HG03575 (cell line): Measurements from ENCODE around the gene ZBTB44.
"Not testable (repeated sequence)": the region's sequence is repeated elsewhere in the genome, so short reads cannot be mapped to it uniquely, and the experiment has no call there.

Experiments used
- ATAC-seq: cut with Tn5 transposase; IDR thresholded peaks from one replicate; pipeline ENCODE4 v1.9.1; 2021; ENCODE audit not compliant: unreplicated experiment, insufficient number of reproducible peaks, low FRiP score; ENCODE audit errors: extremely low read depth

ZBTB44 gene

DNA sequence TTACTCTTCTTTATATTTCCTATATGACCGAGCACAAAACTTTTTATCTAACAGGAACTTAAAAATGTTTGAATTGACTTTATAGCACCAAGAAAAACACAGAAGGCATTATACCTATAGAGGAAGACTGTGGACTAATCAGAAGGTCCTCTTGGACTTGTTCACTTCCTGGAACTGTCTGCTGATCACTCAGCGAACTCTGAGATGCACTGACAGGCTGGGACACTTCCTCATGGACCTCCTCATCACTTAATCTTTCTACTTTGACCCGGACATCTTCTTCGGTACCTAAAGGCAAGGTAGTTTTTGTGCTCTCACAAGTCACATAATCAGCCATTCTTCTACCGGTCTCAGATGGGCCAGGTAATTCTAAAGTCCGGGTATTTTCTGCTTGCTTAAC, 54.0 kb downstream of the ZBTB44 start:
- no peak for ATAC-seq

DNA sequence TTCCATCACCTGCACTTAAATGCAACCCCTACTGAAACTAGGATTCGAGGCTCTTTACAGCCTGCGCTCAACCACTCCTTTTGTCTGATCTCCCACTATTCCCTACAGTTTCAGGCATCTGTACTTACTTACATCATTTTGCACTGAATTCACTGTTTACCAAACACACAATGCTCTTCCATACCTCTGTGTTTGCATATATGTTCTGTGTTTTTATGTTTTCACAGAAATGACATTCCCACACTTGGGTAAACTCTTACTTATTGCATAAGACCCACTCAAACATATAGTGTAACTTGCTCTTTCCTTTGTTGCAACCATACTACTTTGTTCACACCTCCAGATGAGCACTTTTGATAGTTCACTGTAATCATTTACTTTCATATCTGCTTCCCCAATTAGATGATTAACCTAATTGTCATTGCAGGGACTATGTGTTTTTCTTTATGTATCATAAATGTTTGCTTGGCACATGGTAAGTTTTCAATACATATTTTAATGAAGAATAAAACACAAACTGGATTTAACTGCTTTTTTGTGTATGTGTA, 54.6 kb downstream of the ZBTB44 start:
- no peak for ATAC-seq

DNA sequence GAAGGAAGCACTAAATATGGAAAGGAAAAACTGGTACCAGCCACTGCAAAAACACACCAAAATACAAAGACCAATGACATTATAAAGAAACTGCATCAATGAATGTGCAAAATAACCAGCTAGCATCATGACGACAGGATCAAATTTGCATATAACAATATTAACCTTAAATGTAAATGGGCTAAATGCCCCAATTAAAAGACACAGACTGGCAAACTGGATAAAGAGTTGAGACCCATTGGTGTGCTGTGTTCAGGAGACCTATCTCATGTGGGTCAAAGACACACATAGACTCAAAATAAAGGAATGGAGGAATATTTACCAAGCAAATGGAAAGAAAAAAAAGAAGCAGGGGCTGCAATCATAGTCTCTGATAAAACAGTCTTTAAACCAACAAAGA, 63.0 kb downstream of the ZBTB44 start:
- ATAC-seq, result not testable (repeated sequence)

DNA sequence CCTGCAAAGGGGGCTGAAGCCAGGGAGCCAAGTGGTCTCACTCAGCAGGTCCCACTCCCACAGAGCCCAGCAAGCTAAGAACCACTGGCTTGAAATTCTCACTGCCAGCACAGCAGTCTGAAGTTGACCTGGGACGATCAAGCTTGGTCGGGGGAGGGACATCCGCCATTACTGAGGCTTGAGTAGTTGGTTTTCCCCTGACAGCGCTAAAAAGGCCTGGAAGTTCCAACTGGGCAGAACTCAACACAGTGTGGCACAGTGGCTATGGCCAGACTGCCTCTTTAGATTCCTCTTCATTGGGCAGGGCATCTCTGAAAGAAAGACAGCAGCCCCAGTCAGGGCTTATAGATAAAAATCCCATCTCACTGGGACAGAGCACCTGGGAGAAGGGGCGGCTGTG, 64.8 kb downstream of the ZBTB44 start:
- ATAC-seq, result not testable (repeated sequence)

DNA sequence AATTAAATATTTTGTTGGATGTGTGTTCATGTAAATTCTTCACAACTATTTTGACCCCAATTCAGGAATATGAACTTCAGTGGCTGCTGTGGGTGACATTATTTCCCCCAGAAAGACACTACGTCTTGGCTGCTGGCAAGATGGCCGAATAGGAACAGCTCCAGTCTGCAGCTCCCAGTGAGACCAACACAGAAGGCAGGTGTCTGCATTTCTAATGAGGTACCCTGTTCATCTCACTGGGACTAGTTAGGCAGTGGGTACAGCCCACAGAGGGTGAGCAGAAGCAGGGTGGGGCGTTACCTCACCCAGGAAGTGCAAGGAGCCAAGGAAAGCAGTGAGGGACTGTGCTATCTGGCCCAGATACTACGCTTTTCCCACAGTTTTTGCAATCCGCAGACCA, 65.3 kb downstream of the ZBTB44 start:
- ATAC-seq, result no peak

DNA sequence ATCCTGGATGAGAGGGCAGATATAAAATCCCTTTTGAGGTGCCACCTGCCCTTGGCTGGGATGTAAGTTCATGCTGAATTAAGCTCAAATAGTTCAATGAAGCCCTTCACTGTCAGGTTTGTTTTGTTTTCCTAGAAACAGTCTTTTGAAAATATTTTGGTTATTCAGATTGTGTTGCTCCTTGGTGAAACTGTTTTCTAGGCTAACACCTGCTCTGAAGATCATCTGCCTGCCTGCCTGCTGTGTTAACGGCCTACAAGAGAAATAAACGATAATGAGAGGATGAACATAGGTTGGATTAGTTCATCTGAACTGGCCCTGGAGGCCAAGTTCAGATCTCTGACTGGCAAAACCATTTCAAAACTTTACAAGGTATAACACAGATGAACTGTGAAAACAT, 67.4 kb downstream of the ZBTB44 start:
- no peak for ATAC-seq

DNA sequence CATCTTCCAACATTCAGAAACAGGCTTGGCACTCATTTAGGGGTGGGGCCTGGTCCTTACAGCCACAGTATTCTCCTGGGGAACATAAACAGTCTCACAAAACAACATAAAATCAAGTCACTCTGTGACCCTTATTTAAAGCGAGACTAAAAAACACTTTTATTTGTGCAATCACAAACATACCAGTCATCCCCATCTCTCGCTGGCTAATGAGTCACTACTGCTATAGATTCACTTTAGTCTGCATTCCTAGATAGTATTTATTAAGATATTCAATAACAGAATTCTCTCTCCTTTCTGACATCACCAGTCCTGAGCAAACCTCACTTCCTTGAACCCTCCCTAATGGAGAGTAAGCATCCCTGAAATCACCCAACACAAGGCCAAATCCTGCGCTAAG, 68.0 kb downstream of the ZBTB44 start:
- no peak for ATAC-seq

DNA sequence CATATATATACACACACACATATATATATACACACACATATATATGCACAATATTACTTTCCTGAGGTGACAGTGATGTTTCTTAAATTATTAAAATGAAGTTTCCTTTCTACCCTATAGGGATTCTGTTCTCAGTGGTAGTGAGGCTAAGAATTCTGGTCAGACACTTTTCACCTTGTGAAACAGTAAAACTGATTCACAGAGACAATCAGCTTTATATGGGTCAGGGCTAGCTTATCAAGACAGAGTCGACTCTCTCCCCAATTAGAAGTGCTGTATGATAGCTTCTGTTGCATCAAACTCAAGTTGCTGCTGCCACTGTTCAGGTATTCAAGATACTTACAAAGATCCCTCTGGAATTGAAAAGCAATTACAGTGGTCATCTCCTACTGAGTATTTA, 68.4 kb downstream of the ZBTB44 start:
- no peak for ATAC-seq

DNA sequence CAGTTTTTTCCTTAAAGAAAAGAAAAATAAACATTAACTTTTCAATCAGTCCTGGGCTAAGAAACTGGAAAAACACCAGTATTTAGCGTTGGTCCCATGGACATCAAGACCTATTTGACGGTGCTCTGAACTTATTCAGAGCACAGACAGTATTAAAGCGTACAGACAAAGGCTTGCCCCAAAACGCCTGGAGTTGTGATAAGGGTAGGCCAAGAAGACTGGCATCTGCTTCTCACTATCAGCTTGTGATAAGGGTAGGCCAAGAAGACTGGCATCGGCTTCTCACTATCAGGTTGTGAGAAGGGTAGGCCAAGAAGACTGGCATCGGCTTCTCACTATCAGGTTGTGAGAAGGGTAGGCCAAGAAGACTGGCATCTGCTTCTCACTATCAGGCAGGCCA, 69.3 kb downstream of the ZBTB44 start:
- ATAC-seq, result not testable (repeated sequence)

DNA sequence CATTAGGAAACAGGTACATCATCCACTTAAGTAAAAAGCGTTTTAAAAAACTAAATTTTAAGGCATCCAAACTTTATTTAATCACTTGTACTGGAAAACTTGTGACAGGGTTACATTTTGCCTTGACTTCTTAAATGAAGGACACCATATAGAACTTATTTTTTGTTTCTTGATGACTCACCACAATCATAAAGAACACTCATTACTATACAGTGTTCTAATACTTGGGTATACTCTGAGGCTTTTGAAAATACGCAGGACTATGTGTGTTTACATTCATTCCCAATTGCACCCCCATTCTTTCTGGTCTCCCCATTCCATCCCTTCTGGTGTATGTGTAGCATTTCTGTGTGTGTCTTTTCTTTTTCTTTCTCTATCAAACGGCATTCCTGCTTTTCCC, 69.9 kb downstream of the ZBTB44 start:
- no peak for ATAC-seq

DNA sequence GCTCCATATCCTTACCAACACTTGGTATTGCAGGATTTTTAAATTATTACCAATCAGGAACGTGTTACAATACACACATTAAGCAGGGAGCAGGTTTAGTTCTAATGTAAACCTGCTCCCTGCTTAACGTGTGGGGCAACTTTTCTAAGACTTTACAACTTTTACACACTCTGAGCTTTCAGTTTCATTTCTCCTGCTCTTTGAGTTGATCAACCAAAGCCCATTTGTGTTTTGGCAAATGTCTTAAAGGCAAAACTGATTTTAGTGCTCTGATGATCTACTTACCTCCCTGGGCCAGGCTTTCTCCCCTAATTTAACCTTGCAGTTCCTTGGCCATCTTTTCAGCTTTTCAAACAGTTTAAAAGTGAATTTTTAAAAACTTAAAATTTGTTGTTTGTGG, 70.9 kb downstream of the ZBTB44 start:
- peak; percentile 48 for ATAC-seq

DNA sequence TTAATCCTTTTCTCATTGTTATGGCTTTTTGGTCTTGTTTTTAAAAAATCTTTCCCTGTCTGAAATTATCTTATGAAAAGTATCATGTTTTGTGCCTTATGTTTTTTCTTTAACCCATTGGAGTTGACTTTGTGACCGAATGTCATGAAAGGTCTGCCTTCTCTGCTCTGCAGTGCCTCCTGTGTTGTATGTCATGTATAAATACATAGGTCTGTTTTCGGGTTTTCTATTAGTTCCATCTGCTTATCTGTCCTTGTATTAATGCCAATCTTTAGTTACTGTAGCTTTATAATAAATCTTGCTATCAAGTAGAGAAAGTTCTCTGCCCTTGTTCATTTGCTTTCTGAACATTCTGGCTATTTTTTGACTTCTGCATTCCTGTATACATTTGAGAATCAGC, 73.0 kb downstream of the ZBTB44 start:
- no peak for ATAC-seq

DNA sequence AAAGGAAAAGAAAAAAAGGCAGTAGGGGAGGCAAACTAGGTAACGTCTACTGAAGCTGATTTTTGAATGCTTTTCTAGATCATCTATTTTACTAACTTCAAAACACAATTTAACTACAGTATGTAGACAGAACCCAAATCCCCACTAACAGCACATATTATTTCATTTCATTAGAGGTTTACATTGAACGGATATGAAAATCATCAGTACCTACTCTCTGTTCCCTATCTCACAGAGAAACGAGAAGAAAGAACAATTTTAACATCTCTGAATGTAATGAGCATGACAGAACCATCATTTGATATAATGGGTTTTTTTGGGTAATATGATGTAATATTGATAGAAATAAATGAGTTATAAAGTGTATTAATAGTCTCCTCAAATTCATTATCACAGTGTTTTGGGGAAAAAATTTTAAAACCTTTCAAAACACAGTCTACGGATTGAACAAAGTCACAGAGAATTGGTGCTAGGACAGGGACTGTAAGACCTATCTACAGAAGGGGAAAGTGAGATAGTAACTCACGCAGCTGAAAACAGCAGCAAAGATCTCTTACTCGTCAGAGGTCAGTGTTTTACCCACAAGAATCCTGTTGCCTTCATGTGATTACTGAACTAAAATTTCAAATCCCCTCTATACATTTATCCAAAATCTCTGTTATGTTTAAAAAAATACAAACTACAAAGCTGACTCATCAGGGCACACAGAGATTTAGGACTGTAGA, 77.3 kb downstream of the ZBTB44 start:
- no peak for ATAC-seq

DNA sequence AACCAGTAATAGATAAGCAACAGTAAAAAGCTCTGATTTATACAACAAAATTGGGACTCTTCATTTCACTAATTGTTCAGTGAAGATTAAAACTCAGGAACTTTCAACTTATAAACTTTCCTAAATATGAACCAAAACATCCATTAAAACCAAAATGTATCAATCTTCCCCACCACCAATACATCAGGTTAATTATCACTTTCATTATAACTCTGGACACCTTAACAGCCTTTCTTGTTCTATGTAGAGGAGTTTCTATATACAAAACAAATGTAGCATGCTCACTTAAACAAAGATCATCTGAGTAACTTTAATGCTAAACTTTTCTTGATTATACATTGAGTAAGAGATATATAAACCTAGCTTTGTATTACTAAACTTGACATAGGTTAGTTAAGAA, 80.4 kb downstream of the ZBTB44 start:
- ATAC-seq, result no peak

DNA sequence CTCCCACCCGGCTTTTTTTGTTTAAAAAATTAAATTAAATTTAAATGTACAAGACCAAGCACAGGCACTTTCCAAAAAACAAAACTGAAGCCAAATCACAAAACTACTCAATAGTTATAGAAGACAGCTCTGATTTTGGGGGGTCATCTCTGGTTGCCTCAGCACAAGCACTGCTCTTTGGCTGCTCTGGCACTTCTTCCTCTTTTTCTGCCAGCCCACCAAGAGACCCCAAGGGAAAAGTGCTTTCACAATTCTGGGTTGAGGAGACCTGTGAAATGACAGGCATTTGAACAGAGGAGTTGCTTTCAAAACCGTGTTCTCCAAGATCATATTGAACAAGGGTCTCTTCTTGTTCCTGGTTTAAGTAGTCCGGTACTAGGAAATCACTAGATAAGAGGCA, 80.8 kb downstream of the ZBTB44 start:
- ATAC-seq, result not testable (repeated sequence)

DNA sequence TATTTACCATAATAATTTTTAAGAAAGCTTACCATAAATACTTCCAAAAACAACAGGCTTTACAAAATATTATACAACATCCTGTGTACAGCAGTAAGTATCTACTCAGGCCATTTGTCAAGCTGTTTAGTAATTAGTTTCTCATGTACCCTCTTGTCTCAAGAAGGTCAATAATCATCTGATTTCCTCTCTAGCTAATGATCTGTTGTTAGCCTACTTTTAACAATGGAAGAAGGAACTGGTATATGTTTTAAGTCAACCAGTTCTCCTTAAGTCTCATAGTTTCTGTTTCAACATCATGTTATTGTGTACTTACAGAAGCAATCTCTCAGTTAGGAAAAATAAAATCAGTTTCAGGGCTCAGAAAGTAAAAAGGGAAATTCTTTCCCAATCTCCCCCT, 81.2 kb downstream of the ZBTB44 start:
- ATAC-seq, result not testable (repeated sequence)

DNA sequence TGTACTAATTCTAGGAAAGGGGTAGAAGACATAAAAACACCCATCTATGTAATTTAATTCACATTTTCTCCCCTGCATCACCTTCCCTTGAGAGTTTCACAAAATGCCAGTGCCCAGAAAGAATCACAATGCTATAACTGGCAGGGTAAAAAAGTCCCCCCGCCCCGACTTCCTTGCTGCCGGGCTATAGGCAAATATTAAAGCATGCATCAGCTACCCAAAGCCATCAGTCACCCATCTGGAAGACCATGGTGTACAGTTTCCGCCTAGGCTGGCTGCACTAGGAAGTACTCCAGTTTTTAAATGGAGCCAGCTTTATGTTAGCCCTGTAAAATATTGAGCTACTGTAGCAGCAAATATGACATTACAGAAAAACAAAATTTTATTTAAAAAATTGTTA, 87.3 kb downstream of the ZBTB44 start:
- ATAC-seq, result no peak

DNA sequence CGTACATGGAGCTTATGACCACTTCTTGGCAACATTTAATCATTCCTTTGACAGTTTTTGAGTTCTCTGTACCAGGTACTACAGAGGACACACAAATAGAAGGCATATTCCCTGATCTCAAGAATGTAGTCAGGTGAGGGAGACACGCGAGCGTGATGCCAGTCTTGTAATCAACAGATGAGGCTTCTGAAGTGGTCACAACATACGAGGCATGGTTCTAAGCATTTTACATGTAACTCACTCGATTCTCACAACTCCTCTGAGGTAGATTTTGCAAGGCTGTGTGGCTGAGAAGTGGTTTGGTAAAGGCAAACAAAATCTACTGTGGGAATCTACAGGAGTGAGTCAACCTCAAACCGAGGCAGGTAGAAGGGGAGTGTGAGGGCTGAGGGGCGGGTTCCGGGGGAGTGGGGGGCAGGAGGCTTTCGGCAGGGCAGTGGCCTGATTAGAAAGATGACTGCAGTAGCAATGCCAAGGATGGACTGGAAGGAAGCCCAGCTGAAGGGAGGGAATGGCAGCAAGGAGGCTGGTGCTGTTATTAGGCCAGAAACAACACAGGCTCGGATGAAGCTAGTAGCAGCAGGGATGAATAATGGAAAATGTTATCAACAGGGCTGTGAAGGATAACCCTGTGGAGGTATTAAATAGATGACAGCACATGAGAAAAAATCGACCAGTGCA, 91.3 kb downstream of the ZBTB44 start:
- no peak for ATAC-seq

DNA sequence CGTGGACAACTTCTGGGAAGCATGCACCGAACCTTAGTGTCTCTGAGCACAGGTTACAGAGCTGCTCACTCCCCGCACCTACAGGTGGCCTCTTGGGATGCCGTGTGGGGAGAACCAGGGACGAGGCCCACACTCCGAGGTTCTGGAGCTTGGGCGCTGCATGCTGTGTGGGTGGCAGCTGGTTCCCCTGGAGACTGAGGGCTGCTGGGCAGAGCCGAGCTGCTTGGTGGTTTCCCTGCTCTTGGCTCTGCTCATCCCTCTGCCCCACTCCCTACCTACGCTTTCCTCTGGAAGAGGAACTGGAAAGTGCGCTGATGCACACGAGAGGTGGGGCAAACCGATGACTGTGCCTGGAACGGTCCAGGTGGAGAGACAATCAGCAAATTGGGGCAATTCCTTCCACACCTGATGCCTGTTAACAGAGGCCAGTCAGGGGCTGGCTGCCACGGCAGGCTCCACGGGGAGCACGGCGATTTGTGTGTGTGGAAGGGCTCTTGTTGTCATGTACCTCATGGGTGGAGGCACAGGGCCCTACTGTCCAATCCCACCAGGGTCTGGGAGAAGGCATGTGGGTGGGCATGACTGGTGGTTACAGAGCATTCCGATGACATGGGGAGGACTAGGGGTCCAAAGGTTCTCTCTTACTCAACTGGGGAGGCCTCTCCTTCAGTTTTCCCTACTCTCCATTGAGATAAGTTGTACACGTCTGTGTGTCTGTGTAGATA, 94.2 kb downstream of the ZBTB44 start:
- ATAC-seq, result no peak

DNA sequence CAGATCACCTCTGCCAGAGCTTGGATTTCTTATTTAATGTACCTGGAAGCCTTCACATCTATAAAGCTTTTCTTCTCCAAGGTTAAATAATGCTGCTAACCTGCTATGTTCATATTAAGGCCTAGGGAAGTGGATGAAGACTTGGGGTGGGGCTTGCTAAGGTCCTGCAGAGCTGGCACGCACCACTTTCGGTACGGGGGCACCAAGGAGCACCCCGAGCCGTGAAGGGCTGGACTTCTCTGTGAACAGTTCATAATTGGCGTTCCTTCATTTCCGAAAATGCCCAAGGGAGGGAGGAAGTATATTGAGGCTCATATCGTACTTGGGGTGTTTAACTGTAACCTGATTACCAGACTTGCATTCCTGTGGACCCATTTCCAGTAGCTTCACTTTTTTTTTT, 95.6 kb downstream of the ZBTB44 start:
- no peak for ATAC-seq
